GM10847 (cell line): ENCODE results near the gene SH3GL1.

Source experiments
- POLR2A ChIP-seq: IDR thresholded peaks from 2 replicates; pipeline ENCODE4 v1.6.1; 2011; ENCODE audit not compliant: insufficient read length; ENCODE audit errors: extremely low read depth

The SH3GL1 gene

GRCh38 chr19:4391701-4392483 lies 8.5 kb downstream of the SH3GL1 start:
- TF ChIP-seq POLR2A, result no peak

GRCh38 chr19:4391306-4391693 lies 9.0 kb downstream of the SH3GL1 start:
- TF ChIP-seq POLR2A, result no peak

- no peak for TF ChIP-seq POLR2A
These were observed 9.6 kb downstream of the SH3GL1 start for GRCh38 chr19:4390567-4391305.

- TF ChIP-seq POLR2A, result no peak
These were observed 10.3 kb downstream of the SH3GL1 start for GRCh38 chr19:4390017-4390566.

- TF ChIP-seq POLR2A, result no peak
These were observed 10.8 kb downstream of the SH3GL1 start for GRCh38 chr19:4389511-4390016.

GRCh38 chr19:4389064-4389375 lies 11.3 kb downstream of the SH3GL1 start:
- TF ChIP-seq POLR2A, result no peak

- TF ChIP-seq POLR2A, result no peak
These were observed 11.8 kb downstream of the SH3GL1 start for GRCh38 chr19:4388337-4389063.

GRCh38 chr19:4386041-4386782 lies 14.1 kb downstream of the SH3GL1 start:
- no peak for TF ChIP-seq POLR2A

- no peak for TF ChIP-seq POLR2A
These were observed 14.9 kb downstream of the SH3GL1 start for GRCh38 chr19:4385291-4386040.

- TF ChIP-seq POLR2A, result no peak
These were observed 20.1 kb downstream of the SH3GL1 start for GRCh38 chr19:4380254-4380727.

GRCh38 chr19:4379383-4380253 lies 20.7 kb downstream of the SH3GL1 start:
- TF ChIP-seq POLR2A, result no peak

GRCh38 chr19:4378886-4379285 lies 21.5 kb downstream of the SH3GL1 start:
- TF ChIP-seq POLR2A, result no peak

- TF ChIP-seq POLR2A, result no peak
These were observed 23.2 kb downstream of the SH3GL1 start for GRCh38 chr19:4376991-4377781.

GRCh38 chr19:4376671-4376990 lies 23.7 kb downstream of the SH3GL1 start:
- no peak for TF ChIP-seq POLR2A
